SK-N-MC (cell line): Measurements from ENCODE around the gene YKT6.

ENCODE experiments used
- DNase-seq: peaks from one replicate; pipeline ENCODE4 v3.0.0-alpha.2; 2011; ENCODE audit warnings: low read depth, low spot score
- H3K27ac ChIP-seq: fragments of 200-600 bp; sonication (generic); 2 replicates; pipeline ENCODE4 v1.5.1; 2016; ENCODE audit warnings: mixed run types
- H3K36me3 ChIP-seq: fragments of 200-600 bp; sonication (generic); 2 replicates; pipeline ENCODE4 v1.6.1; 2017; ENCODE audit warnings: antibody characterized with exemption, low read length, mixed read lengths; ENCODE audit not compliant: insufficient read depth
- H3K4me3 ChIP-seq: fragments of 200-600 bp; sonication (generic); 2 replicates; pipeline ENCODE4 v1.5.1; 2016
- H3K9ac ChIP-seq: fragments of 200-600 bp; sonication (generic); 2 replicates; pipeline ENCODE4 v1.8.0; 2017; ENCODE audit warnings: mixed run types, mixed read lengths; ENCODE audit not compliant: insufficient read length
- H3K9me3 ChIP-seq: fragments of 200-600 bp; sonication (generic); 2 replicates; pipeline ENCODE4 v1.6.1; 2017; ENCODE audit warnings: low read depth, mild to moderate bottlenecking, antibody characterized with exemption, low read length, moderate library complexity, mixed read lengths
- EZH2 ChIP-seq: fragments of 200-600 bp; sonication (generic); IDR thresholded peaks from one replicate; pipeline ENCODE4 v1.6.1; 2017; ENCODE audit warnings: antibody characterized with exemption
- FOXP2 ChIP-seq: optimal IDR thresholded peaks from 2 replicates; pipeline ENCODE3; 2011; ENCODE audit warnings: mild to moderate bottlenecking, moderate library complexity; ENCODE audit not compliant: insufficient read depth; ENCODE audit errors: extremely low read length, control extremely low read depth
- POLR2AphosphoS5 ChIP-seq: IDR thresholded peaks from 2 replicates; pipeline ENCODE4 v1.6.1; 2012; ENCODE audit warnings: mild to moderate bottlenecking, low read depth, low read length, borderline replicate concordance

The YKT6 gene

DNA sequence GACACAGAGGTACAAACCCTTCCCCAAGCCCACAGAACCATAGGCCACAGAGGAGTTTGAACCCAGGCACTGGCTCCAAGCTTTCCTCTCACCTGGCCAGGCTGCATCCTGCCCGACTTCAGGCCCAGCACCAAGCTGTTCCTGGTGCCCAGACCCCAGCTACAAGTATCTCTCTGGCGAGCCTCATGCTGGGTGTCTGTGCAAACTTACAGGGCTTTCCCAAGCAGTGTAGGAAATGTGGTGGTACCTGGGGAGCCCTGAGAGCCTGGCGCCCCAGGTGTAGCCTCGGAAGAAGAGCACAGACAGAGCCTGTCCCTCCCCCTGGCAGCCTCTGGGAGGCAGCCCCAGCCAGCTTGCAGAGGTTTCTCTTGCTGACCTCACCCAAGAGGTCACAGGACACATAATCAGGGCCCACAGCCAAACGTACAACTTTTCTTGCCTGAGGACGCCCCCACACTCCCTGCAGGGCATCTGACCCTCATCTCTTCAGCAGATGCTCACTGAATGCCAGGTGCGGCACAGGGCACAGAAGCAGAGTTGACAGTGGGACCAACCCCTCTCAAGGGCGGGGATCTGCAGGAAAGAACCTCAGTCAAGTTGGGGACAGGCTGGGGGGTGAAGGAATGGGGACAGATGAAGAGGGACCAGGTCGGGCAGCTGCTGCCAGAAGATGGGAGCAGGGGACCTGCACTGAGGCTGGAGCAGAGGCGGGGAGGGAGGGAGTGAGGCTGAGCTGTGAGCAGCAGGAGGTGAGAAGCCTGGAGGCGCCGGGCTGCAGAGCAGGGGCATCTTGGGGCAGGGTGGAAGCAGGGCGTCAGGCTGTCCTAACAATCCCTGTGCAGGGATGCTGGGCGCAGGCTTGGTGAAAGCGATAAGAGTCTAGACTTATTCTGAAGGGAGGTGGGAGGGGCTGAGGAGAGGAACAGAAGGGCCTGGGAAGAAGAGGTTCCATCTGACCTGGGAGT is 43.4 kb upstream of the YKT6 start:
- no peaks in the 10 kb centered on the region for H3K36me3 ChIP-seq
- H3K27ac ChIP-seq = no peak overlapping the region
- no peak for TF ChIP-seq POLR2AphosphoS5
- no peak for TF ChIP-seq FOXP2
- TF ChIP-seq EZH2 = no peak
- no peaks in the 10 kb centered on the region for H3K9me3 ChIP-seq
- no peak for DNase-seq
- no peak overlapping the region for H3K9ac ChIP-seq
- no peak overlapping the region for H3K4me3 ChIP-seq

GRCh38 chr7:44158096-44158872 is 42.5 kb upstream of the YKT6 start:
- no peak for DNase-seq
- Histone ChIP-seq H3K27ac (no peak overlapping the region), H3K9me3 (no peaks in the 10 kb centered on the region), H3K36me3 (no peaks in the 10 kb centered on the region), H3K4me3 (no peak overlapping the region), H3K9ac (no peak overlapping the region)
- no peak for TF ChIP-seq FOXP2
- TF ChIP-seq POLR2AphosphoS5 = no peak
- TF ChIP-seq EZH2 = no peak

GRCh38 chr7:44158873-44159631 is 41.7 kb upstream of the YKT6 start:
- no peak overlapping the region for H3K9ac ChIP-seq
- no peak for TF ChIP-seq FOXP2
- no peak for TF ChIP-seq POLR2AphosphoS5
- TF ChIP-seq EZH2 = no peak
- H3K9me3 ChIP-seq = no peaks in the 10 kb centered on the region
- no peak overlapping the region for H3K4me3 ChIP-seq
- no peak overlapping the region for H3K27ac ChIP-seq
- DNase-seq = no peak
- no peaks in the 10 kb centered on the region for H3K36me3 ChIP-seq

GRCh38 chr7:44159824-44160630 is 40.8 kb upstream of the YKT6 start:
- TF ChIP-seq FOXP2 (no peak), POLR2AphosphoS5 (no peak), EZH2 (no peak)
- Histone ChIP-seq H3K9ac (no peak overlapping the region), H3K9me3 (no peaks in the 10 kb centered on the region), H3K27ac (no peak overlapping the region), H3K36me3 (no peaks in the 10 kb centered on the region), H3K4me3 (no peak overlapping the region)
- no peak for DNase-seq

GRCh38 chr7:44161371-44161770 is 39.4 kb upstream of the YKT6 start:
- Histone ChIP-seq H3K9ac (no peak overlapping the region), H3K9me3 (no peaks in the 10 kb centered on the region), H3K36me3 (no peaks in the 10 kb centered on the region), H3K4me3 (no peak overlapping the region), H3K27ac (no peak overlapping the region)
- DNase-seq = no peak
- TF ChIP-seq FOXP2 = no peak
- TF ChIP-seq POLR2AphosphoS5 = no peak
- no peak for TF ChIP-seq EZH2

DNA sequence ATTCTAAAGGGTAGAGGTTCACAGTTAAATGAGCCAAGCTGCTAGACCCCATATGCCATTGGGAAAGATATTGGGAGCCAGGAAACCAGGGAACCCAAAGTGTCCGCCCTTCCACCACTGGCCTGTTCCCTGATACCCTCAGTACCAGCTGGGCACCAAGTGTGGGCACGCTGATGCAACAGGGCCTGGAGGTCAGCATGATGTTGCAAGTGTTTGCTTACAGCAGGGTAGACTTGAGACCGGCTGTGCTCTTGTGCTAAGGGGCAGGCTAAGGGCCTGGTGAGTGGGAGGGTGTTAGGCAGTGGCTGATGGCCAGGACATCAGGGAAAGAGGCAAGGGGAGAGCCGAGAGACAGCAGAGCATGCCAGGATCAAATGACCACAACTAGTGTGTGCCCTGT is 38.6 kb upstream of the YKT6 start:
- no peak overlapping the region for H3K4me3 ChIP-seq
- no peak for TF ChIP-seq FOXP2
- TF ChIP-seq EZH2 = no peak
- no peak for TF ChIP-seq POLR2AphosphoS5
- no peak for DNase-seq
- no peaks in the 10 kb centered on the region for H3K9me3 ChIP-seq
- no peak overlapping the region for H3K9ac ChIP-seq
- H3K27ac ChIP-seq = no peak overlapping the region
- H3K36me3 ChIP-seq = no peaks in the 10 kb centered on the region

DNA sequence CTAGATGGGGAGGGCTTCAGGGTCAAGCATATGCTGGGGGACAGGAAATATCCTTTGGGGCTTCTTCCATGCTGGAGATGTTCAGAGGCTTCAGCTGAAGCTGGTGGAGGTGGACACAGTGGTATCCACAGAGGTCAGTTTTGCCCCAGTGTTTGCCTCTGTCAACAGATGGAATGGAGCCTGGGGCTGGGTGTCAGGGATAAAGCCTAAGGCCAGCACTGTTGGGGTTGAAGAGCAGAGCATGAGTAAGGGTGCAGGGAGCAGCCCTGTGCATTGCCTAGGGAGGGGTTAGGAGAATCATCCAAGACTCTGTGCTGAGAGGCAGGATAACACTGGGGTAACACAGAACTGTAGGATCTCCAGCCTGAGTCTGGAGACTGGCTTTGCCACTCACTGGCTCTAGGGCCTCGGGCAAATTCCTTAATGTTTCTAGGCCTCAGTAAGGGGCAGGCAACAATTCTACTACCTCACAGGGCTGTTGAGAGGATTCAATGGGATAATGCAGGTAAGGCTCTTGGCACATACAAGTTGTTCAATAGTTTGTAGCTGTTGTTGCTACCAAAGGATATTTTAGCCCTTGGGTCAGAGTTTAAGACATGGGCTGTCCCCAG is 37.9 kb upstream of the YKT6 start:
- TF ChIP-seq POLR2AphosphoS5 (no peak), EZH2 (no peak), FOXP2 (no peak)
- DNase-seq = no peak

More for the DNA sequence above, 37.9 kb upstream of the YKT6 start:
- Histone ChIP-seq H3K36me3 (no peaks in the 10 kb centered on the region), H3K27ac (no peak overlapping the region), H3K9me3 (no peaks in the 10 kb centered on the region), H3K4me3 (no peak overlapping the region), H3K9ac (no peak overlapping the region)
